ENCODE measurements around the gene RNF34. TPM values are rescaled to one million over a fixed set of nuclear protein-coding genes. Genes with fewer than 3 reads are reported as not detected.

RNF34 gene
- total RNA-seq, 2 donors from 2014 or later: 88.6 to 99.0 TPM

GRCh38 chr12:121467638-121468498 is 68.0 kb downstream of the RNF34 start:
- H3K9me3 Mint-ChIP-seq: no peaks in the 10 kb centered on the region
- no peak overlapping the region for H3K27ac Mint-ChIP-seq
- peaks cover 25% of the 10 kb centered on the region for H3K4me1 Mint-ChIP-seq (ENCODE audit: low read depth)
- H3K27me3 Mint-ChIP-seq (ENCODE audit: low read depth): no peaks in the 10 kb centered on the region
- H3K36me3 Mint-ChIP-seq (ENCODE audit: insufficient read depth in 2 of 2): no peaks in the 10 kb centered on the region
- DNase-seq (no peak), ATAC-seq (replicated peaks in 1 of 2) (no peak)
- H3K4me3 Mint-ChIP-seq: peak overlapping the region; percentile 45 to 49

DNA sequence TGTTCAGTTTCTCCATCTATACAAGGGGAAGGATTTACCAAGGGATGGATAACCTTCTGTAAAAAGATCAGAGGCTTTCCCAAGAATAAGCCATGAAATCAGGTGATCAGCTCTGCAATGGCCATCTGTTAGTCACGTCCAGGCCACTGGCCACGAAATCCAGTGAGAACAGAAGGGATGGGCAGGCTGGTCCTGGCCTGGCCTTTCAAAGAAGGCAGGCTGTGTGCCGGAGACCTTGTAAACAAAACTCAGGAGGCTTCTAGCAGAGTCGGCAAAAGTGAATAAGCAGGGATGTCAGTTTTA is 68.5 kb downstream of the RNF34 start:
- DNase-seq (no peak), ATAC-seq (replicated peaks in 1 of 2) (no peak)
- Mint-ChIP-seq H3K4me3 (peak overlapping the region in 1 of 2 donors; percentile 9), H3K36me3 (ENCODE audit: insufficient read depth in 2 of 2) (no peaks in the 10 kb centered on the region), H3K27me3 (ENCODE audit: low read depth) (no peaks in the 10 kb centered on the region), H3K4me1 (ENCODE audit: low read depth) (peaks cover 25% of the 10 kb centered on the region), H3K27ac (no peak overlapping the region), H3K9me3 (no peaks in the 10 kb centered on the region)

DNA sequence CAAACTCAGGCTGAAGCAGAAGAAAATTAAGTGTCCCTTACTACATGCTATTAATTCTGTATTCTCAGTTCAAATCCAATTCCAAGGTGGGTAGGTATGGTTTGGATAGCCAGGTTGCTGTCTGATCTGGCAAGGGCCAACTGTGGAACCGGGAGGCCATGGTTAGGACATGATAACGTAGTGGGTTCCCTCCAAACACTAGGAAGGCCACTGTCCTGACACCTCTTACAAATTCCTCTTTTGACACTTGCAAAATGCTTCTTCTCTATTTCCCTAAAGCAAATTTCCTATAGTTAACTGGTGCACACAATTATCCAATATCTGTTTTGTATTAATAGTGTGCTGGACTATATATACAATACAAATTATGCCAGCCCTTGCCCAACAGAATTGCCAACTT is 70.8 kb downstream of the RNF34 start:
- H3K27ac Mint-ChIP-seq: no peak overlapping the region
- DNase-seq (no peak), ATAC-seq (replicated peaks in 1 of 2) (no peak)
- H3K9me3 Mint-ChIP-seq: no peaks in the 10 kb centered on the region
- H3K27me3 Mint-ChIP-seq (ENCODE audit: low read depth): no peaks in the 10 kb centered on the region
- H3K4me3 Mint-ChIP-seq: no peak overlapping the region
- H3K4me1 Mint-ChIP-seq (ENCODE audit: low read depth): peaks cover 6% of the 10 kb centered on the region
- H3K36me3 Mint-ChIP-seq (ENCODE audit: insufficient read depth in 2 of 2): no peaks in the 10 kb centered on the region

GRCh38 chr12:121472150-121472905 is 72.4 kb downstream of the RNF34 start:
- no peak for ATAC-seq (replicated peaks in 1 of 2)
- H3K4me1 Mint-ChIP-seq (ENCODE audit: low read depth): no peaks in the 10 kb centered on the region
- no peak for DNase-seq
- H3K9me3 Mint-ChIP-seq: no peaks in the 10 kb centered on the region
- H3K36me3 Mint-ChIP-seq (ENCODE audit: insufficient read depth in 2 of 2): no peaks in the 10 kb centered on the region
- no peak overlapping the region for H3K27ac Mint-ChIP-seq
- H3K27me3 Mint-ChIP-seq (ENCODE audit: low read depth): no peaks in the 10 kb centered on the region
- H3K4me3 Mint-ChIP-seq: no peak overlapping the region

Other genes with a start within 250 kb of the RNF34 start
- 10 to 100 TPM; 29.7 to 35.1 TPM for gene P2RX4, start 190.0 kb upstream of the RNF34 start, total RNA-seq
- gene CAMKK2, start 103.4 kb upstream of the RNF34 start, total RNA-seq: 10 to 100 TPM; 22.2 to 25.3 TPM
- 100 to 1,000 TPM; 101 to 102 TPM for gene ANAPC5, start 47.7 kb upstream of the RNF34 start, total RNA-seq
- 10 to 100 TPM; 43.4 to 47.7 TPM for gene KDM2B, start 180.9 kb downstream of the RNF34 start, total RNA-seq
- gene ORAI1, start 226.4 kb downstream of the RNF34 start, total RNA-seq: 10 to 100 TPM; 35.2 to 39.3 TPM

Measured in activated T-cell treated with anti-CD3 and anti-CD28 coated beads, Interleukin-2, amount 50 U/mL, for 72 hours (primary cell).